Measurements from ENCODE around the gene COL28A1.

The COL28A1 gene

GRCh38 chr7:7526006-7526405 is 9.7 kb downstream of the COL28A1 start:
- DNase-seq (ENCODE audit: insufficient read length, low spot score) (no peak), FAIRE-seq (no peak)
- TF ChIP-seq TAF1 (IDR thresholded peaks at IDR 0.05; ENCODE audit: low read depth, low read length): no peak
- TF ChIP-seq POLR2AphosphoS5 (IDR thresholded peaks at IDR 0.05; ENCODE audit: low read depth, low read length): no peak
- TF ChIP-seq SPI1 (IDR thresholded peaks at IDR 0.05; ENCODE audit: low read depth, low read length): no peak
- no peak for TF ChIP-seq POLR2A (IDR thresholded peaks at IDR 0.05; ENCODE audit: low read depth, low read length)
- TF ChIP-seq POU2F2 (IDR thresholded peaks at IDR 0.05; ENCODE audit: low read depth, low read length): no peak
- no peak for TF ChIP-seq PAX5 (IDR thresholded peaks at IDR 0.05; ENCODE audit: insufficient read depth, low read length, severe bottlenecking)

DNA sequence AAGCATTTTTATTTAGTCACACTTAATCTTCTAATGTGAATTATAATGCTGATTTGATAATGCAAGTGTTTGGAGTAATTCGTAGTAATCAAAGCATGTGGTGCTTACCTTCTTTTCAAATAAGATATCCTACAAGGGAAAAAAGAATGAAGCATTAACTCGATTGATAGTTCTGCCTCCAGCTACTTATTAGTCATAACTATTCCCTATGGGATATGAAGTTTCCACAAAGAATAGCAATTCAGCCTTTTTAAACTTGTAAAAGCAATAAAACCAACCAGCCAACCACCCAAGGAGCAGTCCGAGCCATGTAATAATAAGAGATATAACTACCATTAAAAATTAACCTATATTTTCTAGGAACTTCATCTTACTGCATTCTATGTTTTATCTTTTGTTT is 11.6 kb downstream of the COL28A1 start:
- DNase-seq (ENCODE audit: insufficient read length, low spot score): no peak
- no peak for FAIRE-seq
- TF ChIP-seq SPI1 (IDR thresholded peaks at IDR 0.05; ENCODE audit: low read depth, low read length) (no peak), POLR2AphosphoS5 (IDR thresholded peaks at IDR 0.05; ENCODE audit: low read depth, low read length) (no peak), PAX5 (IDR thresholded peaks at IDR 0.05; ENCODE audit: insufficient read depth, low read length, severe bottlenecking) (no peak), TAF1 (IDR thresholded peaks at IDR 0.05; ENCODE audit: low read depth, low read length) (no peak), POU2F2 (IDR thresholded peaks at IDR 0.05; ENCODE audit: low read depth, low read length) (no peak), POLR2A (IDR thresholded peaks at IDR 0.05; ENCODE audit: low read depth, low read length) (no peak)

DNA sequence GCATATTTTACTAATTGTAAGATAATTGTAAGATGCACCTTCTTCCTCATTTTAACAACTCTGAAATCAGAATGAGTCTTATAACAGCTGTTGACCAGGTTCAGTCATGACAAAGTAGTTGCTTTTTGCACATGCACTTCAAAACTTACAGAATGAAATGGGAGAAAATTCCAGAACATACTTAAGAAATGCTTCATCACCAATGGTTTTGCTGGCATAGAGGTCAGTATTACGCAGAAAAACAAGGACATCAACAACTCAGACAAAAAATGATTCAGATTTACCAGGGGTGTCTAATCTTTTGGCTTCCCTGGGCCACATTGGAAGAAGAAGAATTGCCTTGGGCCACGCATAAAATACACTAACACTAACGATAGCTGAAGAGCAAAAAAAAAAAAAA is 13.3 kb downstream of the COL28A1 start:
- DNase-seq (ENCODE audit: insufficient read length, low spot score): no peak
- no peak for TF ChIP-seq SPI1 (IDR thresholded peaks at IDR 0.05; ENCODE audit: low read depth, low read length)
- TF ChIP-seq POLR2A (IDR thresholded peaks at IDR 0.05; ENCODE audit: low read depth, low read length): no peak
- TF ChIP-seq PAX5 (IDR thresholded peaks at IDR 0.05; ENCODE audit: insufficient read depth, low read length, severe bottlenecking): no peak
- TF ChIP-seq POU2F2 (IDR thresholded peaks at IDR 0.05; ENCODE audit: low read depth, low read length): no peak
- TF ChIP-seq TAF1 (IDR thresholded peaks at IDR 0.05; ENCODE audit: low read depth, low read length): no peak
- no peak for TF ChIP-seq POLR2AphosphoS5 (IDR thresholded peaks at IDR 0.05; ENCODE audit: low read depth, low read length)
- no peak for FAIRE-seq

- DNase-seq (ENCODE audit: insufficient read length, low spot score): no peak
- no peak for FAIRE-seq
Measured at GRCh38 chr7:7521259-7521658, 14.4 kb downstream of the COL28A1 start.

GRCh38 chr7:7519528-7519927 is 16.1 kb downstream of the COL28A1 start:
- FAIRE-seq (no peak), DNase-seq (ENCODE audit: insufficient read length, low spot score) (no peak)
- TF ChIP-seq POLR2AphosphoS5 (IDR thresholded peaks at IDR 0.05; ENCODE audit: low read depth, low read length): no peak
- TF ChIP-seq PAX5 (IDR thresholded peaks at IDR 0.05; ENCODE audit: insufficient read depth, low read length, severe bottlenecking): no peak
- no peak for TF ChIP-seq POU2F2 (IDR thresholded peaks at IDR 0.05; ENCODE audit: low read depth, low read length)
- TF ChIP-seq SPI1 (IDR thresholded peaks at IDR 0.05; ENCODE audit: low read depth, low read length): no peak
- TF ChIP-seq POLR2A (IDR thresholded peaks at IDR 0.05; ENCODE audit: low read depth, low read length): no peak
- TF ChIP-seq TAF1 (IDR thresholded peaks at IDR 0.05; ENCODE audit: low read depth, low read length): no peak

More at GRCh38 chr7:7521259-7521658, 14.4 kb downstream of the COL28A1 start:
- TF ChIP-seq POU2F2 (IDR thresholded peaks at IDR 0.05; ENCODE audit: low read depth, low read length) (no peak), PAX5 (IDR thresholded peaks at IDR 0.05; ENCODE audit: insufficient read depth, low read length, severe bottlenecking) (no peak), POLR2AphosphoS5 (IDR thresholded peaks at IDR 0.05; ENCODE audit: low read depth, low read length) (no peak), TAF1 (IDR thresholded peaks at IDR 0.05; ENCODE audit: low read depth, low read length) (no peak), POLR2A (IDR thresholded peaks at IDR 0.05; ENCODE audit: low read depth, low read length) (no peak), SPI1 (IDR thresholded peaks at IDR 0.05; ENCODE audit: low read depth, low read length) (no peak)

DNA sequence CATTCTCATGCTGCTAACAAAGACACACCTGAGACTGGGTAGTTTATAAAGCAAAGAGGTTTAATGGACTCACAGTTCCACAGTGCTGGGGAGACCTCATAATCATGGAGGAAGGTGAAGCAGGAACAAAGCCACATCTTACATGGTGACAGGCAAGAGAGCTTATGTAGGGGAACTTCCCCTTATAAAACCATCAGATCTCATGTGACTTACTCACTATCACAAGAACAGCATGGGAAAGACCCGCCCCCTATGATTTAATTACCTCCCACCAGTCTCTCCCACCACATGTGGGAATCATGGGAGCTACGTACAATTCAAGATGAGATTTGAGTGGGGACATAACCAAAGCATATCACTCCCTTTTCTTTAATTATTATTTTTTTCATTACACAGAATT is 16.6 kb downstream of the COL28A1 start:
- FAIRE-seq: no peak
- TF ChIP-seq POLR2AphosphoS5 (IDR thresholded peaks at IDR 0.05; ENCODE audit: low read depth, low read length) (no peak), SPI1 (IDR thresholded peaks at IDR 0.05; ENCODE audit: low read depth, low read length) (no peak), POU2F2 (IDR thresholded peaks at IDR 0.05; ENCODE audit: low read depth, low read length) (no peak)
- DNase-seq (ENCODE audit: insufficient read length, low spot score): no peak

GRCh38 chr7:7517754-7518153 is 17.9 kb downstream of the COL28A1 start:
- TF ChIP-seq POLR2AphosphoS5 (IDR thresholded peaks at IDR 0.05; ENCODE audit: low read depth, low read length): no peak
- TF ChIP-seq POLR2A (IDR thresholded peaks at IDR 0.05; ENCODE audit: low read depth, low read length): no peak
- TF ChIP-seq SPI1 (IDR thresholded peaks at IDR 0.05; ENCODE audit: low read depth, low read length): no peak
- TF ChIP-seq TAF1 (IDR thresholded peaks at IDR 0.05; ENCODE audit: low read depth, low read length): no peak
- TF ChIP-seq POU2F2 (IDR thresholded peaks at IDR 0.05; ENCODE audit: low read depth, low read length): no peak
- TF ChIP-seq PAX5 (IDR thresholded peaks at IDR 0.05; ENCODE audit: insufficient read depth, low read length, severe bottlenecking): no peak
- FAIRE-seq (no peak), DNase-seq (ENCODE audit: insufficient read length, low spot score) (no peak)

DNA sequence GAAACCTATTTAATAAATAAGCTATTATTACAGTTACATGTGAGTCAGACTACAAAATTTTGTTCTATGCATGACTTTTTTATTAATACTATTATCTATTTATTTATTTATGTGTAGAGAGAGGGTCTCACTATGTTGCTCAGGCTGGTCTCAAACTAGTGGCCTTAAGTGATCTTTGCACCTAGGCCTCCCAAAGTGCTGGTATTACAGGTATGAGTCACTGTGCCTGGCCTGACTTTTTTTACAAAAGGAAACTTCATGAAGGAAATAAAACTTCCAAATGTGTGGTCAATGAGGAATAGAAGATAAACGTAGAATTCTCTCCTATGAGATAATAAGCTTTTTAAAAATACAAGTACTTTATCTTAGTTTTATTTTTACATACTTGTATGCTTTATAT is 19.0 kb downstream of the COL28A1 start:
- FAIRE-seq (no peak), DNase-seq (ENCODE audit: insufficient read length, low spot score) (no peak)

GRCh38 chr7:7516156-7516555 is 19.5 kb downstream of the COL28A1 start:
- TF ChIP-seq PAX5 (IDR thresholded peaks at IDR 0.05; ENCODE audit: insufficient read depth, low read length, severe bottlenecking) (no peak), POU2F2 (IDR thresholded peaks at IDR 0.05; ENCODE audit: low read depth, low read length) (no peak), POLR2AphosphoS5 (IDR thresholded peaks at IDR 0.05; ENCODE audit: low read depth, low read length) (no peak), POLR2A (IDR thresholded peaks at IDR 0.05; ENCODE audit: low read depth, low read length) (no peak), SPI1 (IDR thresholded peaks at IDR 0.05; ENCODE audit: low read depth, low read length) (no peak), TAF1 (IDR thresholded peaks at IDR 0.05; ENCODE audit: low read depth, low read length) (no peak)
- DNase-seq (ENCODE audit: insufficient read length, low spot score): no peak
- FAIRE-seq: no peak

More for the DNA sequence above, 19.0 kb downstream of the COL28A1 start:
- TF ChIP-seq POLR2AphosphoS5 (IDR thresholded peaks at IDR 0.05; ENCODE audit: low read depth, low read length): no peak
- no peak for TF ChIP-seq POU2F2 (IDR thresholded peaks at IDR 0.05; ENCODE audit: low read depth, low read length)
- no peak for TF ChIP-seq SPI1 (IDR thresholded peaks at IDR 0.05; ENCODE audit: low read depth, low read length)
- no peak for TF ChIP-seq TAF1 (IDR thresholded peaks at IDR 0.05; ENCODE audit: low read depth, low read length)
- TF ChIP-seq POLR2A (IDR thresholded peaks at IDR 0.05; ENCODE audit: low read depth, low read length): no peak
- no peak for TF ChIP-seq PAX5 (IDR thresholded peaks at IDR 0.05; ENCODE audit: insufficient read depth, low read length, severe bottlenecking)

Measured in GM12891 (cell line).